OCI-LY7 (cell line): ENCODE results near the gene MAPRE3. TPM values are rescaled to one million over a fixed set of nuclear protein-coding genes. Genes with fewer than 3 reads are reported as not detected.

Experiments
- BruUV-seq: library from RNA; stranded (reverse); fragments of 400-500 nt; replicated peaks from 2 replicates; lab custom pipeline; 2021; lab: Mats Ljungman, UMichigan
- CTCF ChIA-PET: fragments of 300-600 bp; sonication (Branson Sonifier 250); formaldehyde crosslinking; loops from one replicate; lab custom pipeline; 2022; ENCODE audit warnings: antibody characterized with exemption; ENCODE audit not compliant: unreplicated experiment; lab: Charles Lee
- POLR2A ChIA-PET: fragments of 300-600 bp; sonication (Branson Sonifier 250); formaldehyde crosslinking; loops from one replicate; lab custom pipeline; 2022; ENCODE audit warnings: antibody characterized with exemption; lab: Charles Lee
- DNase-seq: peaks from one replicate; pipeline ENCODE4 v3.0.0-alpha.2; 2015; ENCODE audit warnings: low spot score
- H2AFZ ChIP-seq: fragments of 200-600 bp; sonication (generic), shearing (Covaris generic); 2 replicates; pipeline ENCODE4 v1.6.1; 2014; ENCODE audit warnings: mild to moderate bottlenecking, antibody characterized with exemption, low read length, moderate library complexity
- H3K27ac ChIP-seq: fragments of 200-600 bp; sonication (generic); 2 replicates; pipeline ENCODE4 v1.5.1; 2014; ENCODE audit warnings: mixed run types, low read depth, mild to moderate bottlenecking, moderate library complexity, low read length, inconsistent platforms; ENCODE audit not compliant: poor library complexity, severe bottlenecking
- H3K36me3 ChIP-seq: fragments of 200-600 bp; sonication (generic); 2 replicates; pipeline ENCODE4 v1.6.1; 2014; ENCODE audit warnings: mild to moderate bottlenecking, antibody characterized with exemption, low read length, moderate library complexity, mixed read lengths; ENCODE audit not compliant: insufficient read depth
- H3K4me1 ChIP-seq: fragments of 200-600 bp; sonication (generic); 2 replicates; pipeline ENCODE4 v1.5.1; 2014; ENCODE audit warnings: mild to moderate bottlenecking, low read length; ENCODE audit not compliant: insufficient read depth, poor library complexity, severe bottlenecking
- H3K4me2 ChIP-seq: fragments of 200-600 bp; sonication (generic); 2 replicates; pipeline ENCODE4 v1.6.1; 2014; ENCODE audit warnings: mild to moderate bottlenecking, low read length
- H3K4me3 ChIP-seq: fragments of 200-600 bp; sonication (generic); 2 replicates; pipeline ENCODE4 v1.5.1; 2014; ENCODE audit warnings: mild to moderate bottlenecking, low read depth, low read length; ENCODE audit not compliant: poor library complexity, severe bottlenecking
- H3K79me2 ChIP-seq: fragments of 200-600 bp; sonication (generic); 2 replicates; pipeline ENCODE4 v1.6.1; 2016; ENCODE audit warnings: low read depth, mild to moderate bottlenecking, low read length, moderate library complexity, mixed read lengths; ENCODE audit not compliant: insufficient read depth
- H3K9me2 ChIP-seq: fragments of 200-600 bp; sonication (generic); 2 replicates; pipeline ENCODE4 v1.6.1; 2016; ENCODE audit warnings: mild to moderate bottlenecking, low read length, mixed read lengths; ENCODE audit not compliant: insufficient read depth
- H3K9me3 ChIP-seq: fragments of 200-600 bp; sonication (generic); 2 replicates; pipeline ENCODE4 v1.6.1; 2014; ENCODE audit warnings: mild to moderate bottlenecking, mixed run types, low read length, mixed read lengths
- H4K20me1 ChIP-seq: fragments of 200-600 bp; sonication (generic); 2 replicates; pipeline ENCODE4 v1.6.1; 2014; ENCODE audit warnings: mild to moderate bottlenecking, antibody characterized with exemption, low read length, moderate library complexity, mixed read lengths; ENCODE audit not compliant: insufficient read depth
- EZH2phosphoT487 ChIP-seq: fragments of 200-600 bp; sonication (generic); IDR thresholded peaks from 2 replicates; pipeline ENCODE4 v1.6.1; 2018; ENCODE audit warnings: low read depth, borderline replicate concordance, mild to moderate bottlenecking, mixed run types, antibody characterized with exemption, low read length, moderate library complexity, mixed read lengths
- intact Hi-C: fragments of 100-400 bp; cut with micrococcal nuclease; formaldehyde crosslinking; loops from one replicate; pipeline ENCODE4 v1.10.0; 2022; ENCODE audit not compliant: unreplicated experiment
- total RNA-seq, 2 experiments: library from RNA; depleted of rRNA in 1 of 2; stranded (reverse); fragments of >200 nt in 1 of 2; shearing (Covaris generic) in 1 of 2; gene quantifications; 2 replicates each; pipeline ENCODE4 v1.2.3, GENCODE V29; 2014 to 2022
- TF ChIP-seq, protein P1 (sequence below): fragments of 200-600 bp; sonication (generic); conservative IDR thresholded peaks from 2 replicates; pipeline ENCODE4 v1.5.1; 2014; ENCODE audit warnings: mild to moderate bottlenecking, antibody characterized with exemption, low read length, moderate library complexity, mixed read lengths

MAPRE3 gene
- total RNA-seq, 2 experiments from 2014 or later, result not detected

DNA sequence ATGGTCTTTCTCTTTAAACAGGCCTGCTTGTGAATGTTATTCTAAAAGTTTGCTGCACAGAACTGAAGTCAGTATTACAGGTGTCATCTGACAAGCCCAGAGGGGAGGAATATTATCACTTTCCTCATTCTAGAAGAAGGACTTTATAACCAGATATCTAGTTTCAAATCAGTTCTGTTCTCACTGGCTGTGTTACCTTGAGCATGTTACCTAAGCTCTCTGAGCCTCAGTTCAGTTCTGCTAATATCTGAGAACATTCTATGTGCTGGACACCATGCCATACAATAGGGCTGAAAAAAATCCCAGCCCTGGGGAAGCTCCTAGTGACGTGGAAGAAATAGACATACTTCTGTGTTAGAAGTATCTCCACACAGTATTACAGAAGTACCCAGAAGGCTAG, 27.9 kb downstream of the MAPRE3 start:
- TF ChIP-seq EZH2phosphoT487, result no peak
- TF ChIP-seq, protein P1, sequence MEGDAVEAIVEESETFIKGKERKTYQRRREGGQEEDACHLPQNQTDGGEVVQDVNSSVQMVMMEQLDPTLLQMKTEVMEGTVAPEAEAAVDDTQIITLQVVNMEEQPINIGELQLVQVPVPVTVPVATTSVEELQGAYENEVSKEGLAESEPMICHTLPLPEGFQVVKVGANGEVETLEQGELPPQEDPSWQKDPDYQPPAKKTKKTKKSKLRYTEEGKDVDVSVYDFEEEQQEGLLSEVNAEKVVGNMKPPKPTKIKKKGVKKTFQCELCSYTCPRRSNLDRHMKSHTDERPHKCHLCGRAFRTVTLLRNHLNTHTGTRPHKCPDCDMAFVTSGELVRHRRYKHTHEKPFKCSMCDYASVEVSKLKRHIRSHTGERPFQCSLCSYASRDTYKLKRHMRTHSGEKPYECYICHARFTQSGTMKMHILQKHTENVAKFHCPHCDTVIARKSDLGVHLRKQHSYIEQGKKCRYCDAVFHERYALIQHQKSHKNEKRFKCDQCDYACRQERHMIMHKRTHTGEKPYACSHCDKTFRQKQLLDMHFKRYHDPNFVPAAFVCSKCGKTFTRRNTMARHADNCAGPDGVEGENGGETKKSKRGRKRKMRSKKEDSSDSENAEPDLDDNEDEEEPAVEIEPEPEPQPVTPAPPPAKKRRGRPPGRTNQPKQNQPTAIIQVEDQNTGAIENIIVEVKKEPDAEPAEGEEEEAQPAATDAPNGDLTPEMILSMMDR, result no peak

GRCh38 chr2:27000228-27000627, 29.8 kb downstream of the MAPRE3 start:
- Histone ChIP-seq H3K4me1 (no peaks in the 10 kb centered on the region), H3K27ac (no peak overlapping the region), H3K79me2 (no peaks in the 10 kb centered on the region), H3K9me3 (no peaks in the 10 kb centered on the region), H3K36me3 (no peaks in the 10 kb centered on the region), H2AFZ (no peak overlapping the region), H3K4me2 (no peak overlapping the region), H4K20me1 (no peaks in the 10 kb centered on the region), H3K9me2 (no peaks in the 10 kb centered on the region), H3K4me3 (no peak overlapping the region)
- no TSS peak for BruUV-seq
- DNase-seq, result no peak
- intact Hi-C loops, result no loop called here
- ChIA-PET CTCF (no interaction called here), POLR2A (interaction anchor here (0.9 kb wide), 1 partner anchor 16 kb away, joined by 3 read pairs; no protein-coding TSS in a partner anchor)
- TF ChIP-seq EZH2phosphoT487, result no peak
- TF ChIP-seq, protein P1, result no peak

More for the DNA sequence above, 27.9 kb downstream of the MAPRE3 start:
- Histone ChIP-seq H3K27ac (no peak overlapping the region), H3K9me3 (no peaks in the 10 kb centered on the region), H2AFZ (no peak overlapping the region), H4K20me1 (no peaks in the 10 kb centered on the region), H3K4me1 (no peaks in the 10 kb centered on the region), H3K4me3 (no peak overlapping the region), H3K36me3 (no peaks in the 10 kb centered on the region), H3K79me2 (no peaks in the 10 kb centered on the region), H3K4me2 (no peak overlapping the region), H3K9me2 (no peaks in the 10 kb centered on the region)
- no TSS peak for BruUV-seq
- CTCF ChIA-PET, result no interaction called here
- POLR2A ChIA-PET, result no interaction called here
- no peak for DNase-seq
- intact Hi-C loops, result no loop called here

- no peak overlapping the region for H3K4me2 ChIP-seq
- no peaks in the 10 kb centered on the region for H3K4me1 ChIP-seq
- TF ChIP-seq, protein P1, result no peak
- TF ChIP-seq EZH2phosphoT487, result no peak
- CTCF ChIA-PET, result no interaction called here
- H3K4me3 ChIP-seq, result no peak overlapping the region
- no peaks in the 10 kb centered on the region for H4K20me1 ChIP-seq
- no peaks in the 10 kb centered on the region for H3K9me3 ChIP-seq
- no peaks in the 10 kb centered on the region for H3K36me3 ChIP-seq
- BruUV-seq, result no TSS peak
- POLR2A ChIA-PET, result interaction anchor here (0.9 kb wide), 1 partner anchor 17 kb away, joined by 3 read pairs; no protein-coding TSS in a partner anchor
- H2AFZ ChIP-seq, result no peak overlapping the region
- no peak for DNase-seq
- H3K27ac ChIP-seq, result no peak overlapping the region
- H3K79me2 ChIP-seq, result no peaks in the 10 kb centered on the region
- H3K9me2 ChIP-seq, result no peaks in the 10 kb centered on the region
- intact Hi-C loops, result no loop called here
These were observed 30.6 kb downstream of the MAPRE3 start for GRCh38 chr2:27000995-27001394.
